ENCODE results near the gene PLEKHG4. TPM values are rescaled to one million over a fixed set of nuclear protein-coding genes. Genes with fewer than 3 reads are reported as not detected.

Gene PLEKHG4
- total RNA-seq, 1 experiment from 2014 or later, result 38.5 TPM

DNA sequence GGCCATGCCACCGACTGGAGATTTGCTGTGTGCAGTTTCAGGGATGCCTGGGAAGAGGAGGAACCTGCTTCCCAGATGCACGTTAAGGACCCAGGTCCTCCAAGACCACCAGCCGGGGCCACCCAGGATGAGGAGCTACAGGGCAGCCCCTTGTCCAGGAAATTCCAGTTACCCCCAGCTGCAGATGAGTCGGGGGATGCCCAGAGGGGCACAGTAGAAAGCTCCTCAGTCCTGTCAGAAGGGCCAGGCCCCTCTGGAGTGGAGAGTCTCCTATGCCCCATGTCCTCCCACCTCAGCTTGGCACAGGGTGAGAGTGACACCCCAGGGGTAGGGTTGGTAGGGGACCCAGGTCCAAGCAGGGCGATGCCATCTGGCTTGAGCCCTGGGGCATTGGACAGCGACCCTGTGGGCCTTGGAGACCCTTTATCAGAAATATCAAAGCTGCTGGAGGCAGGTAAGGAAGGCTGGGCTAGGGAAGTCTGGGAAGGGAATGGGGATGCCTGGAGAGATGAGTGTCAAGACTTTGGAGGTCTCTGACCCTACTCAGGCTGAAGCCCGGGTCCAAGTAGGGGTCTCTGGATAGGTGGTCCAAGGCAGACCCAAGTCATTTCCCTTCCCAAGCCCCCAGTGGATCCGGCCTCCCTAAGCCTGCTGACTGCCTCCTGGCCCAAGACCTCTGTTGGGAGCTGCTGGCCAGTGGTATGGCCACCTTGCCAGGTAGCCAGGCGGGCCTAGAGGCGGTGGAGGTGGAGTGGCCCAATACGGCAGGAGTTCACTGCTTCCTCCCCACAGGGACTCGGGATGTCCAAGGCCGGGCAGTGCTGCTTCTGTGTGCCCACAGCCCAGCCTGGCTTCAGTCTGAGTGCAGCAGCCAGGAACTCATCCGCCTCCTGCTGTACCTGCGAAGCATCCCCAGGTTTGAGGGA, 1.0 kb downstream of the PLEKHG4 start:
- Histone ChIP-seq H3K27ac (ENCODE audit: low read depth, low read length) (peak overlapping the region; percentile 91; the same call in 1 of the 2 replicates), H4K20me1 (ENCODE audit: insufficient read depth) (no peaks in the 10 kb centered on the region), H3K36me3 (ENCODE audit: control insufficient read depth in 1 of 2, insufficient read depth in 2 of 2, low read length in 2 of 2) (peaks cover 5 to 17% of the 10 kb centered on the region in 2 experiments; a peak in 2 of 4 replicates), H2AFZ (ENCODE audit: low read depth, low read length, poor library complexity, severe bottlenecking) (no peak overlapping the region), H3K9me2 (ENCODE audit: insufficient read depth) (no peaks in the 10 kb centered on the region), H3K4me2 (ENCODE audit: low read length) (peak overlapping the region; percentile 96), H3K4me3 (replicated peaks in 1 of 2; ENCODE audit: low read depth in 1 of 2, low read length in 2 of 2) (peak overlapping the region; percentile 54 to 86), H3K27me3 (ENCODE audit: insufficient read depth, low read length) (no peaks in the 10 kb centered on the region), H3K4me1 (ENCODE audit: control insufficient read depth in 1 of 2, insufficient read depth in 2 of 2, low read length in 2 of 2) (peaks cover 28 to 39% of the 10 kb centered on the region in 2 experiments), H3K79me2 (ENCODE audit: insufficient read depth, low read length) (peaks cover 28% of the 10 kb centered on the region), H3K9me3 (ENCODE audit: control insufficient read depth in 1 of 2, insufficient read depth in 1 of 2, low read depth in 1 of 2, low read length in 2 of 2) (no peaks in the 10 kb centered on the region), H3K9ac (ENCODE audit: low read length) (peak overlapping the region; percentile 88)
- POLR2A ChIA-PET, result interaction anchor here (1.4 kb wide), 1 partner anchor 32 kb away, joined by 3 read pairs; no protein-coding TSS in a partner anchor
- no peak for ATAC-seq
- TF ChIP-seq EGR1 (IDR thresholded peaks at IDR 0.05; ENCODE audit: low read depth), result no peak
- TF ChIP-seq CEBPB (IDR thresholded peaks at IDR 0.05; ENCODE audit: low read depth), result no peak
- no peak for TF ChIP-seq POLR2A (IDR thresholded peaks at IDR 0.05; ENCODE audit: borderline replicate concordance, extremely low read depth, insufficient read depth, insufficient read length)
- no peak for TF ChIP-seq EZH2 (IDR thresholded peaks at IDR 0.05)
- TF ChIP-seq CBX3 (IDR thresholded peaks at IDR 0.05; ENCODE audit: low read depth), result no peak
- RAD21 ChIA-PET (ENCODE audit: low non-redundant PET in 1 of 2, low total read pairs in 2 of 2, uncharacterized antibody in 2 of 2, unreplicated experiment in 2 of 2), result no interaction called here
- CTCF ChIA-PET, result no interaction called here
- BruUV-seq (replicated peaks), result TSS peak; percentile 38
- intact Hi-C loops (cut with micrococcal nuclease), result no loop called here
- no peak for DNase-seq (ENCODE audit: low read depth, low spot score)

DNA sequence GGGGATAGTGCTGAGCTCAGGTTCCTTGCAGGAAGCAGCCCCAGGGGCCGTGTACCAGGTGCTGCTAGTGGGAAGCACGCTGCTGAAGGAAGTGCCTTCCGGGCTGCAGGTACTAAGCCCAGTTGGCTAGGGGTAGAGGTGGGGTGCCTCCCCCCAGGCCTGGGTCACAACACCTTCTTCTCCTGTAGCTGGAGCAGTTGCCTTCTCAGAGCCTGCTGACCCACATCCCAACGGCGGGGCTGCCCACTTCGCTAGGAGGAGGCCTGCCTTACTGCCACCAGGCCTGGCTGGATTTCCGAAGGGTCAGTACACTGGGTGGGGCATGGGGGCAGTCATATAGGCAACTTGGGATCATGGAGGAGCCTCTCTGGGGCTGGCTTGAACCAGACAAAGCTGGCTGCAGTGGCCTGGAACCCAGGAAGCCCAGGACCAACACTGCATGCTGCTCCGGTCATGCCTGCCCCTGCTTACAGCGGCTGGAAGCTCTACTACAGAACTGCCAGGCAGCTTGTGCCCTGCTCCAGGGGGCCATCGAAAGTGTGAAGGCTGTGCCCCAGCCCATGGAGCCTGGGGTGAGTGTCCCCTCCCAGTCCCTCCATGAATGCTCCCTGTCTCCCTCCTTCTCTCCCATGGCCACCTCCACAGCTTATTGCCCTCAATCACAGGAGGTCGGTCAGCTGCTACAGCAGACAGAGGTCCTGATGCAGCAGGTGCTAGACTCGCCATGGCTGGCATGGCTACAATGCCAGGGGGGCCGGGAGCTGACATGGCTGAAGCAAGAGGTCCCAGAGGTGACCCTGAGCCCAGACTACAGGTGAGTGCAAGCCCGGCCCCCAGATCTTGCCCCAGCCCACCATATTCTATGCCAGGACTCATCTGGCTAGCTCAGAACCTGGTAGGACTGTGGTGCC, 2.5 kb downstream of the PLEKHG4 start:
- Histone ChIP-seq H3K9me3 (ENCODE audit: control insufficient read depth in 1 of 2, insufficient read depth in 1 of 2, low read depth in 1 of 2, low read length in 2 of 2) (no peaks in the 10 kb centered on the region), H3K9me2 (ENCODE audit: insufficient read depth) (no peaks in the 10 kb centered on the region), H3K27ac (ENCODE audit: low read depth, low read length) (no peak overlapping the region), H3K36me3 (ENCODE audit: control insufficient read depth in 1 of 2, insufficient read depth in 2 of 2, low read length in 2 of 2) (peaks cover 3 to 5% of the 10 kb centered on the region in 2 experiments; a peak in 2 of 4 replicates), H3K4me2 (ENCODE audit: low read length) (no peak overlapping the region), H3K27me3 (ENCODE audit: insufficient read depth, low read length) (no peaks in the 10 kb centered on the region), H2AFZ (ENCODE audit: low read depth, low read length, poor library complexity, severe bottlenecking) (no peak overlapping the region), H3K9ac (ENCODE audit: low read length) (no peak overlapping the region), H3K4me3 (replicated peaks in 1 of 2; ENCODE audit: low read depth in 1 of 2, low read length in 2 of 2) (no peak overlapping the region), H4K20me1 (ENCODE audit: insufficient read depth) (no peaks in the 10 kb centered on the region), H3K79me2 (ENCODE audit: insufficient read depth, low read length) (peaks cover 15% of the 10 kb centered on the region), H3K4me1 (ENCODE audit: control insufficient read depth in 1 of 2, insufficient read depth in 2 of 2, low read length in 2 of 2) (peaks cover 20 to 31% of the 10 kb centered on the region in 2 experiments)
- POLR2A ChIA-PET, result interaction anchor here (1.4 kb wide), 1 partner anchor 34 kb away, joined by 3 read pairs; no protein-coding TSS in a partner anchor
- CTCF ChIA-PET, result no interaction called here
- RAD21 ChIA-PET (ENCODE audit: low non-redundant PET in 1 of 2, low total read pairs in 2 of 2, uncharacterized antibody in 2 of 2, unreplicated experiment in 2 of 2), result no interaction called here
- no peak for ATAC-seq
- no TSS peak for BruUV-seq (replicated peaks)
- DNase-seq (ENCODE audit: low read depth, low spot score), result no peak
- intact Hi-C loops (cut with micrococcal nuclease), result no loop called here
- TF ChIP-seq SP1 (IDR thresholded peaks at IDR 0.05; ENCODE audit: low read depth) (no peak), CBX3 (IDR thresholded peaks at IDR 0.05; ENCODE audit: low read depth) (no peak), FOSL1 (IDR thresholded peaks at IDR 0.05; ENCODE audit: low read depth) (no peak), RAD21 (IDR thresholded peaks at IDR 0.05; ENCODE audit: low read depth) (no peak), ZNF274 (IDR thresholded peaks at IDR 0.05; ENCODE audit: low read depth, low read length) (no peak), SRF (IDR thresholded peaks at IDR 0.05; ENCODE audit: low read depth) (no peak)
- TF ChIP-seq, protein P1, sequence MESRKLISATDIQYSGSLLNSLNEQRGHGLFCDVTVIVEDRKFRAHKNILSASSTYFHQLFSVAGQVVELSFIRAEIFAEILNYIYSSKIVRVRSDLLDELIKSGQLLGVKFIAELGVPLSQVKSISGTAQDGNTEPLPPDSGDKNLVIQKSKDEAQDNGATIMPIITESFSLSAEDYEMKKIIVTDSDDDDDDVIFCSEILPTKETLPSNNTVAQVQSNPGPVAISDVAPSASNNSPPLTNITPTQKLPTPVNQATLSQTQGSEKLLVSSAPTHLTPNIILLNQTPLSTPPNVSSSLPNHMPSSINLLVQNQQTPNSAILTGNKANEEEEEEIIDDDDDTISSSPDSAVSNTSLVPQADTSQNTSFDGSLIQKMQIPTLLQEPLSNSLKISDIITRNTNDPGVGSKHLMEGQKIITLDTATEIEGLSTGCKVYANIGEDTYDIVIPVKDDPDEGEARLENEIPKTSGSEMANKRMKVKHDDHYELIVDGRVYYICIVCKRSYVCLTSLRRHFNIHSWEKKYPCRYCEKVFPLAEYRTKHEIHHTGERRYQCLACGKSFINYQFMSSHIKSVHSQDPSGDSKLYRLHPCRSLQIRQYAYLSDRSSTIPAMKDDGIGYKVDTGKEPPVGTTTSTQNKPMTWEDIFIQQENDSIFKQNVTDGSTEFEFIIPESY (IDR thresholded peaks at IDR 0.05; ENCODE audit: extremely low read depth, insufficient replicate concordance, low read length), result no peak
- TF ChIP-seq, protein P2, sequence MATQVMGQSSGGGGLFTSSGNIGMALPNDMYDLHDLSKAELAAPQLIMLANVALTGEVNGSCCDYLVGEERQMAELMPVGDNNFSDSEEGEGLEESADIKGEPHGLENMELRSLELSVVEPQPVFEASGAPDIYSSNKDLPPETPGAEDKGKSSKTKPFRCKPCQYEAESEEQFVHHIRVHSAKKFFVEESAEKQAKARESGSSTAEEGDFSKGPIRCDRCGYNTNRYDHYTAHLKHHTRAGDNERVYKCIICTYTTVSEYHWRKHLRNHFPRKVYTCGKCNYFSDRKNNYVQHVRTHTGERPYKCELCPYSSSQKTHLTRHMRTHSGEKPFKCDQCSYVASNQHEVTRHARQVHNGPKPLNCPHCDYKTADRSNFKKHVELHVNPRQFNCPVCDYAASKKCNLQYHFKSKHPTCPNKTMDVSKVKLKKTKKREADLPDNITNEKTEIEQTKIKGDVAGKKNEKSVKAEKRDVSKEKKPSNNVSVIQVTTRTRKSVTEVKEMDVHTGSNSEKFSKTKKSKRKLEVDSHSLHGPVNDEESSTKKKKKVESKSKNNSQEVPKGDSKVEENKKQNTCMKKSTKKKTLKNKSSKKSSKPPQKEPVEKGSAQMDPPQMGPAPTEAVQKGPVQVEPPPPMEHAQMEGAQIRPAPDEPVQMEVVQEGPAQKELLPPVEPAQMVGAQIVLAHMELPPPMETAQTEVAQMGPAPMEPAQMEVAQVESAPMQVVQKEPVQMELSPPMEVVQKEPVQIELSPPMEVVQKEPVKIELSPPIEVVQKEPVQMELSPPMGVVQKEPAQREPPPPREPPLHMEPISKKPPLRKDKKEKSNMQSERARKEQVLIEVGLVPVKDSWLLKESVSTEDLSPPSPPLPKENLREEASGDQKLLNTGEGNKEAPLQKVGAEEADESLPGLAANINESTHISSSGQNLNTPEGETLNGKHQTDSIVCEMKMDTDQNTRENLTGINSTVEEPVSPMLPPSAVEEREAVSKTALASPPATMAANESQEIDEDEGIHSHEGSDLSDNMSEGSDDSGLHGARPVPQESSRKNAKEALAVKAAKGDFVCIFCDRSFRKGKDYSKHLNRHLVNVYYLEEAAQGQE (IDR thresholded peaks at IDR 0.05; ENCODE audit: low read depth), result no peak

Measured in HCT116 (cell line).